HepG2 (cell line): Measurements from ENCODE around the gene MMGT1. TPM values are rescaled to one million over a fixed set of nuclear protein-coding genes. Genes with fewer than 3 reads are reported as not detected.

Experiments used
- ATF1 ChIP-seq: IDR thresholded peaks from 2 replicates; pipeline ENCODE4 v1.6.1; 2016; ENCODE audit warnings: mild to moderate bottlenecking, control low read depth
- GPN1 ChIP-seq: sonication (generic); formaldehyde crosslinking; IDR thresholded peaks from 2 replicates; pipeline ENCODE4 v1.5.1; 2020; ENCODE audit warnings: missing genetic modification reagents, borderline replicate concordance
- KDM3A ChIP-seq: IDR thresholded peaks from 2 replicates; pipeline ENCODE4 v1.6.1; 2018; ENCODE audit warnings: low read depth, missing compliant biosample characterization
- MTA3 ChIP-seq: sonication (generic); formaldehyde crosslinking; IDR thresholded peaks from 2 replicates; pipeline ENCODE4 v1.4.0; 2020; ENCODE audit warnings: missing genetic modification reagents
- NFYC ChIP-seq: IDR thresholded peaks from 2 replicates; pipeline ENCODE4 v1.6.1; 2016; ENCODE audit warnings: missing genetic modification reagents, missing compliant biosample characterization
- PAX8 ChIP-seq: sonication (generic); formaldehyde crosslinking; IDR thresholded peaks from 2 replicates; pipeline ENCODE4 v1.8.0; 2022; ENCODE audit warnings: mild to moderate bottlenecking, missing genetic modification reagents, borderline replicate concordance
- PHF8 ChIP-seq: sonication (generic); formaldehyde crosslinking; IDR thresholded peaks from 2 replicates; pipeline ENCODE4 v1.5.0; 2020; ENCODE audit warnings: missing genetic modification reagents
- PITX1 ChIP-seq: sonication (generic); formaldehyde crosslinking; IDR thresholded peaks from 2 replicates; pipeline ENCODE4 v1.5.1; 2020; ENCODE audit warnings: mild to moderate bottlenecking, missing genetic modification reagents
- POLR2G ChIP-seq: fragments of 200-400 bp; formaldehyde crosslinking; IDR thresholded peaks from 2 replicates; pipeline ENCODE4 v1.6.1; 2018; ENCODE audit warnings: mild to moderate bottlenecking, low read depth, low read length, moderate library complexity
- PRPF4 ChIP-seq: fragments of 200-400 bp; formaldehyde crosslinking; IDR thresholded peaks from 2 replicates; pipeline ENCODE4 v1.6.1; 2016; ENCODE audit warnings: low read length, low read depth; ENCODE audit not compliant: poor library complexity, severe bottlenecking
- RARA ChIP-seq: IDR thresholded peaks from 2 replicates; pipeline ENCODE4 v1.6.1; 2016; ENCODE audit warnings: missing genetic modification reagents, missing compliant biosample characterization
- SAP130 ChIP-seq: IDR thresholded peaks from 2 replicates; pipeline ENCODE4 v1.6.1; 2016; ENCODE audit warnings: low read depth
- SMAD1 ChIP-seq: sonication (generic); formaldehyde crosslinking; IDR thresholded peaks from 2 replicates; pipeline ENCODE4 v1.4.0; 2020; ENCODE audit warnings: missing genetic modification reagents, low read depth, mild to moderate bottlenecking, borderline replicate concordance
- SRF ChIP-seq: IDR thresholded peaks from 2 replicates; pipeline ENCODE4 v1.6.1; 2011; ENCODE audit warnings: mild to moderate bottlenecking, low read depth, low read length, moderate library complexity
- TCF7 ChIP-seq: sonication (generic); IDR thresholded peaks from 2 replicates; pipeline ENCODE4 v1.6.1; 2016; ENCODE audit warnings: antibody characterized with exemption, low read depth
- THAP11 ChIP-seq: IDR thresholded peaks from 2 replicates; pipeline ENCODE4 v1.6.1; 2016; ENCODE audit warnings: missing biosample characterization, missing genetic modification reagents
- ZIK1 ChIP-seq: sonication (generic); formaldehyde crosslinking; IDR thresholded peaks from 2 replicates; pipeline ENCODE4 v1.5.0; 2020; ENCODE audit warnings: mild to moderate bottlenecking, low read depth, missing genetic modification reagents, borderline replicate concordance
- ZMYM3 ChIP-seq: sonication (generic); formaldehyde crosslinking; IDR thresholded peaks from 2 replicates; pipeline ENCODE4 v1.5.1; 2020; ENCODE audit warnings: mild to moderate bottlenecking, missing genetic modification reagents
- ZMYM4 ChIP-seq: sonication (generic); formaldehyde crosslinking; IDR thresholded peaks from 2 replicates; pipeline ENCODE4 v1.8.1; 2023; ENCODE audit warnings: mild to moderate bottlenecking, missing genetic modification reagents
- ZNF138 ChIP-seq: sonication (generic); formaldehyde crosslinking; IDR thresholded peaks from 2 replicates; pipeline ENCODE4 v1.5.0; 2020; ENCODE audit warnings: mild to moderate bottlenecking, low read depth, missing genetic modification reagents
- ZNF180 ChIP-seq: sonication (generic); formaldehyde crosslinking; IDR thresholded peaks from 2 replicates; pipeline ENCODE4 v1.4.0; 2020; ENCODE audit warnings: low read depth, missing genetic modification reagents, borderline replicate concordance
- ZNF230 ChIP-seq: sonication (generic); formaldehyde crosslinking; IDR thresholded peaks from 2 replicates; pipeline ENCODE4 v1.4.0; 2020; ENCODE audit warnings: mild to moderate bottlenecking, missing genetic modification reagents
- ZNF451 ChIP-seq: sonication (generic); formaldehyde crosslinking; IDR thresholded peaks from 2 replicates; pipeline ENCODE4 v1.5.0; 2020; ENCODE audit warnings: mild to moderate bottlenecking, missing genetic modification reagents
- ZNF572 ChIP-seq: sonication (generic); formaldehyde crosslinking; IDR thresholded peaks from 2 replicates; pipeline ENCODE4 v1.5.1; 2020; ENCODE audit warnings: mild to moderate bottlenecking, missing genetic modification reagents
- ZNF772 ChIP-seq: sonication (generic); formaldehyde crosslinking; IDR thresholded peaks from 2 replicates; pipeline ENCODE4 v1.5.0; 2020; ENCODE audit warnings: mild to moderate bottlenecking, missing genetic modification reagents
- ZSCAN12 ChIP-seq: sonication (generic); formaldehyde crosslinking; IDR thresholded peaks from 2 replicates; pipeline ENCODE4 v1.9.0; 2021; ENCODE audit warnings: mild to moderate bottlenecking, missing genetic modification reagents
- polyA plus RNA-seq, 8 experiments: library from polyadenylated mRNA; depleted of rRNA in 3 of 8; stranded (reverse) in 7 of 8; unstranded in 1 of 8; fragments of >200 nt; fragmentation: Illumina TruSeq in 4 of 8; extraction: Trizol in 4 of 8; gene quantifications; 2 replicates each; pipeline versions ENCODE4 v1.2.1 to v1.2.3, GENCODE V29; 2011 to 2016; ENCODE audit warnings: low read depth in 4 of 8, missing spikeins in 1 of 8, mixed read lengths in 1 of 8; ENCODE audit not compliant: insufficient read depth in 1 of 8
- total RNA-seq, 5 experiments: library from RNA; depleted of rRNA; stranded (reverse); fragments of >200 nt; fragmentation: Illumina TruSeq; extraction: Trizol; gene quantifications; 2 replicates each; pipeline ENCODE4 v1.2.3, GENCODE V29; 2016; ENCODE audit warnings: low read depth in 1 of 5
- TF ChIP-seq, protein P1 (sequence below): IDR thresholded peaks from 2 replicates; pipeline ENCODE4 v1.6.1; 2016; ENCODE audit warnings: low read depth
- TF ChIP-seq, protein P2 (sequence below): IDR thresholded peaks from 2 replicates; pipeline ENCODE4 v1.6.1; 2016
- TF ChIP-seq, protein P3 (sequence below): sonication (generic); formaldehyde crosslinking; conservative IDR thresholded peaks from 2 replicates; pipeline ENCODE4 v1.4.0; 2020; ENCODE audit warnings: missing genetic modification reagents
- TF ChIP-seq, protein P4 (sequence below): sonication (generic); formaldehyde crosslinking; IDR thresholded peaks from 2 replicates; pipeline ENCODE4 v1.4.0; 2020; ENCODE audit warnings: missing genetic modification reagents

MMGT1 gene
- total and polyA plus RNA-seq, 2 of the 13 experiments (the other 11 are each of a cell fraction or from before 2014, with no cell fraction given) = 7.5 to 8.8 TPM

DNA sequence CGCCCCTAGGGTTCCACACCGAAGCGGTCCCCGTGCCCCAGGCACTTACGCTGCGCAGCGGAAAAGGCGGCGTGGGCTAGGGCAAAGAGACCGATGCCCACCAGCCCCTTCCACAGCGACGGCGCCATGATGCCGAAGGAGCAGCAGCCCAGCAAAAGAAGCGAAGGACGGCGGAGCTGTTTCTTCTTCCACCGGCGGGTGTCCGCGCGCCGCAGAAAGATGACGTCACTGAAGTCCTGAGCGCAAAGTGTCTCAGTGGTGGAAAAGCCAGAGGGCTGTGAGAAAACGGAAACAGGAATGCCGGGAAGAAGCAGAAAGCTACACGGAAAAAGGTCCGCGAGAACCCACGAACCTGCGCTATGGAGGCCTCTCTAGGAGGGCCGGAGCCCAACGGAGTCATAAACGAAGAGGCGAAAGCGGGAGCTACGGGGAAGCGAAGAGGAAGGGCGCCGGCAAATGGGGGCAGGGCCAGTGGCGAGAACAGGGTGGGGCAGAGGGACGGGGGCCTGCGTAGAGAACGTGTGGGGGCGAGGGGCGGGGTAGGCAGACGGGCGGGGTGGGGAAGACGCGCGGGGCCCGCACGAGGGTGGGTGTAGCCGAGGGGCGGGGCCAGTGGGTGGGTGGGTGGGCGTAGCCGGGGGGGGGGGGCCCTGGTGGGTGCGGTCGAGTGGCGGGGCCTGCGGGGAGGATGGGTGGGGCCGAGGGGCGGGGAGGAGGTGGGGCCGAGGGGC is at the start of gene MMGT1 (continued):
- TF ChIP-seq ZNF772 (CRISPR knock-in tag) (no peak), ZSCAN12 (no peak), SMAD1 (CRISPR knock-in tag) (no peak), ZIK1 (CRISPR knock-in tag) (no peak), RARA (no peak), ZNF572 (CRISPR knock-in tag) (no peak), TCF7 (no peak), PAX8 (CRISPR knock-in tag) (no peak), MTA3 (no peak), ZNF138 (CRISPR knock-in tag) (no peak), ZNF451 (no peak), ATF1 (CRISPR knock-in tag) (peak; percentile 96), NFYC (CRISPR knock-in tag) (peak; percentile 34; the same call in 1 of the 2 replicates), KDM3A (CRISPR knock-in tag) (no peak), PHF8 (peak; percentile 65), PITX1 (no peak), PRPF4 (no peak), THAP11 (CRISPR knock-in tag) (no peak), ZMYM3 (CRISPR knock-in tag) (no peak), ZNF180 (CRISPR knock-in tag) (no peak), ZMYM4 (CRISPR knock-in tag) (no peak), POLR2G (peak; percentile 72), ZNF230 (CRISPR knock-in tag) (no peak), GPN1 (no peak), SRF (no peak), SAP130 (CRISPR knock-in tag) (peak; percentile 82)
- TF ChIP-seq, protein P1, sequence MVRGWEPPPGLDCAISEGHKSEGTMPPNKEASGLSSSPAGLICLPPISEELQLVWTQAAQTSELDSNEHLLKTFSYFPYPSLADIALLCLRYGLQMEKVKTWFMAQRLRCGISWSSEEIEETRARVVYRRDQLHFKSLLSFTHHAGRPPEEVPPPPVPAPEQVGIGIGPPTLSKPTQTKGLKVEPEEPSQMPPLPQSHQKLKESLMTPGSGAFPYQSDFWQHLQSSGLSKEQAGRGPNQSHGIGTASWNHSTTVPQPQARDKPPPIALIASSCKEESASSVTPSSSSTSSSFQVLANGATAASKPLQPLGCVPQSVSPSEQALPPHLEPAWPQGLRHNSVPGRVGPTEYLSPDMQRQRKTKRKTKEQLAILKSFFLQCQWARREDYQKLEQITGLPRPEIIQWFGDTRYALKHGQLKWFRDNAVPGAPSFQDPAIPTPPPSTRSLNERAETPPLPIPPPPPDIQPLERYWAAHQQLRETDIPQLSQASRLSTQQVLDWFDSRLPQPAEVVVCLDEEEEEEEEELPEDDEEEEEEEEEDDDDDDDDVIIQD (CRISPR knock-in tag) = no peak
- TF ChIP-seq, protein P2, sequence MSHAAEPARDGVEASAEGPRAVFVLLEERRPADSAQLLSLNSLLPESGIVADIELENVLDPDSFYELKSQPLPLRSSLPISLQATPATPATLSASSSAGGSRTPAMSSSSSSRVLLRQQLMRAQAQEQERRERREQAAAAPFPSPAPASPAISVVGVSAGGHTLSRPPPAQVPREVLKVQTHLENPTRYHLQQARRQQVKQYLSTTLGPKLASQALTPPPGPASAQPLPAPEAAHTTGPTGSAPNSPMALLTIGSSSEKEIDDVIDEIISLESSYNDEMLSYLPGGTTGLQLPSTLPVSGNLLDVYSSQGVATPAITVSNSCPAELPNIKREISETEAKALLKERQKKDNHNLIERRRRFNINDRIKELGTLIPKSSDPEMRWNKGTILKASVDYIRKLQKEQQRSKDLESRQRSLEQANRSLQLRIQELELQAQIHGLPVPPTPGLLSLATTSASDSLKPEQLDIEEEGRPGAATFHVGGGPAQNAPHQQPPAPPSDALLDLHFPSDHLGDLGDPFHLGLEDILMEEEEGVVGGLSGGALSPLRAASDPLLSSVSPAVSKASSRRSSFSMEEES (CRISPR knock-in tag) = no peak
- TF ChIP-seq, protein P3, sequence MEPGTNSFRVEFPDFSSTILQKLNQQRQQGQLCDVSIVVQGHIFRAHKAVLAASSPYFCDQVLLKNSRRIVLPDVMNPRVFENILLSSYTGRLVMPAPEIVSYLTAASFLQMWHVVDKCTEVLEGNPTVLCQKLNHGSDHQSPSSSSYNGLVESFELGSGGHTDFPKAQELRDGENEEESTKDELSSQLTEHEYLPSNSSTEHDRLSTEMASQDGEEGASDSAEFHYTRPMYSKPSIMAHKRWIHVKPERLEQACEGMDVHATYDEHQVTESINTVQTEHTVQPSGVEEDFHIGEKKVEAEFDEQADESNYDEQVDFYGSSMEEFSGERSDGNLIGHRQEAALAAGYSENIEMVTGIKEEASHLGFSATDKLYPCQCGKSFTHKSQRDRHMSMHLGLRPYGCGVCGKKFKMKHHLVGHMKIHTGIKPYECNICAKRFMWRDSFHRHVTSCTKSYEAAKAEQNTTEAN (CRISPR knock-in tag) = no peak
- TF ChIP-seq, protein P4, sequence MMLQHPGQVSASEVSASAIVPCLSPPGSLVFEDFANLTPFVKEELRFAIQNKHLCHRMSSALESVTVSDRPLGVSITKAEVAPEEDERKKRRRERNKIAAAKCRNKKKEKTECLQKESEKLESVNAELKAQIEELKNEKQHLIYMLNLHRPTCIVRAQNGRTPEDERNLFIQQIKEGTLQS (CRISPR knock-in tag) = no peak
